Measurements from ENCODE around the gene CHCHD10. TPM values are rescaled to one million over a fixed set of nuclear protein-coding genes. Genes with fewer than 3 reads are reported as not detected.

Gene CHCHD10
- total RNA-seq, 2 experiments from 2014 or later = 197 to 212 TPM

DNA sequence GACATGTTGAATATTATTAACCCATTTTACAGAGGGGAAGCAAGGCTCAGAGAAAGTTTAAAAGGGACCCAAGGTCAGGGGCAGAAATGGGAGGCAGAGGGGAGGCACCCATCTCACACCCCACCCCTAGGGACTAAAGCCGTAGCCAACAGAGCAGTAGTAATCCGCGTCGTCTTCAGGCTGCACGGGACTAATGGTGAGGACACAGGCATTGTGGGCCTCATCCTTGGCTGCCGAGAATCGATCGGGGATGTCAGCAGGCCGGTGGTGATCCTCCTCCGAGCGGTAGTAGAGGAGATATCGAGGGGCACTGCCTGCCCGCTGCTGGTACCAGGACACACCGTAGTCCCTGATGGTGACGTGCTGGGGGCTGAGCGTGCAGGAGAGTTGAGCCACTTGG is 15.0 kb downstream of the CHCHD10 start:
- Mint-ChIP-seq H3K27ac (no peak overlapping the region), H3K4me1 (ENCODE audit: low read depth) (peaks cover 18% of the 10 kb centered on the region), H3K36me3 (ENCODE audit: low read depth) (no peaks in the 10 kb centered on the region), H3K9me3 (no peaks in the 10 kb centered on the region), H3K27me3 (no peaks in the 10 kb centered on the region), H3K4me3 (no peak overlapping the region)
- ChIA-PET CTCF (interaction anchor here (1.0 kb wide), 2 partner anchors 13 to 15 kb away, joined by 3 read pairs; partner anchors contain the start of gene CHCHD10), POLR2A (interaction anchor here (1.0 to 2.7 kb wide), 4 partner anchors 10 to 142 kb away, joined by 3 to 19 read pairs (median 3); partner anchors contain the start of gene C22orf15)
- intact Hi-C loops (cut with micrococcal nuclease) = no loop called here
- ATAC-seq (no peak), DNase-seq (no peak)
- TF ChIP-seq, protein P1, sequence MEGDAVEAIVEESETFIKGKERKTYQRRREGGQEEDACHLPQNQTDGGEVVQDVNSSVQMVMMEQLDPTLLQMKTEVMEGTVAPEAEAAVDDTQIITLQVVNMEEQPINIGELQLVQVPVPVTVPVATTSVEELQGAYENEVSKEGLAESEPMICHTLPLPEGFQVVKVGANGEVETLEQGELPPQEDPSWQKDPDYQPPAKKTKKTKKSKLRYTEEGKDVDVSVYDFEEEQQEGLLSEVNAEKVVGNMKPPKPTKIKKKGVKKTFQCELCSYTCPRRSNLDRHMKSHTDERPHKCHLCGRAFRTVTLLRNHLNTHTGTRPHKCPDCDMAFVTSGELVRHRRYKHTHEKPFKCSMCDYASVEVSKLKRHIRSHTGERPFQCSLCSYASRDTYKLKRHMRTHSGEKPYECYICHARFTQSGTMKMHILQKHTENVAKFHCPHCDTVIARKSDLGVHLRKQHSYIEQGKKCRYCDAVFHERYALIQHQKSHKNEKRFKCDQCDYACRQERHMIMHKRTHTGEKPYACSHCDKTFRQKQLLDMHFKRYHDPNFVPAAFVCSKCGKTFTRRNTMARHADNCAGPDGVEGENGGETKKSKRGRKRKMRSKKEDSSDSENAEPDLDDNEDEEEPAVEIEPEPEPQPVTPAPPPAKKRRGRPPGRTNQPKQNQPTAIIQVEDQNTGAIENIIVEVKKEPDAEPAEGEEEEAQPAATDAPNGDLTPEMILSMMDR (IDR thresholded peaks at IDR 0.05) = no peak

DNA sequence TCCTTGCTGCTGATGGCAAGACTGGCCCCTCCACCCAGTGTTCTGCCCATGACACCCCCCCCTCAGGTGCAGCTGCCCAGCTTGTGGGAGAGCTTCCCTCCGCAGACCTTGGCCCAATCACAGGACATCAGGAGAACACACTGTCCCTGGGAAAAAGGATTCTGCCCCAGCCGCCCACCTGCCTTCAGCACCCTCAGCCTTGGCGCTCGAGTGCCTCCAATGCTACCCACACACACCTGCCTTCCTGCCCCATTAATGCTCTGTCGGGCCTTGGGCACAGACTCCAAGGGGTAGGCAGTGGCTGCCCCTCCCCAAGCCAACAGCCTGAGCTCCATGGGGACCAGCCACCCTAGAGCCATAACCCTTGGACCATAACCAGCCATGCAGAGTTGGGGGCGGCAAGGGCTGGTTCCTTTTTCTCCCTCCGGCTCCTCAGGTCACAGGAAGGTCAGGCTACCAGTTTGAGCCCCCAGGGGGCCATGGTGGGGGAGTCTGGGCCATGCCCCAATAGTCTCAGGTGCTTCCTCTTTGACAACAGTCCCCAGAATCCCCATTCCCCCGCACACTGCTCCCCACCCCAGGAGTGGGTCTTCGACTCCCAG is 15.6 kb downstream of the CHCHD10 start:
- peak overlapping the region; percentile 80 for H3K4me3 Mint-ChIP-seq
- peak overlapping the region; percentile 46 for H3K27ac Mint-ChIP-seq
- H3K27me3 Mint-ChIP-seq = no peaks in the 10 kb centered on the region
- TF ChIP-seq, protein P1 (IDR thresholded peaks at IDR 0.05) = no peak
- peaks cover 18% of the 10 kb centered on the region for H3K4me1 Mint-ChIP-seq (ENCODE audit: low read depth)
- H3K9me3 Mint-ChIP-seq = no peaks in the 10 kb centered on the region
- no peaks in the 10 kb centered on the region for H3K36me3 Mint-ChIP-seq (ENCODE audit: low read depth)
- DNase-seq = no peak
- ATAC-seq = no peak
- POLR2A ChIA-PET = interaction anchor here (0.8 to 2.7 kb wide), 3 partner anchors 11 to 143 kb away, joined by 3 to 19 read pairs (median 3); partner anchors contain the start of gene C22orf15
- intact Hi-C loops (cut with micrococcal nuclease) = no loop called here
- CTCF ChIA-PET = interaction anchor here (1.2 kb wide), 1 partner anchor 13 kb away, joined by 3 read pairs; no protein-coding TSS in a partner anchor

GRCh38 chr22:23751441-23751996 is 16.3 kb downstream of the CHCHD10 start:
- Mint-ChIP-seq H3K27ac (peak overlapping the region; percentile 79), H3K4me1 (ENCODE audit: low read depth) (peaks cover 15% of the 10 kb centered on the region), H3K27me3 (no peaks in the 10 kb centered on the region), H3K4me3 (peak overlapping the region; percentile 80), H3K36me3 (ENCODE audit: low read depth) (no peaks in the 10 kb centered on the region), H3K9me3 (no peaks in the 10 kb centered on the region)
- TF ChIP-seq, protein P1 (IDR thresholded peaks at IDR 0.05) = no peak
- intact Hi-C loops (cut with micrococcal nuclease) = no loop called here
- DNase-seq (peak; percentile 47), ATAC-seq (peak; percentile 20)
- CTCF ChIA-PET = interaction anchor here (1.2 to 1.4 kb wide), 2 partner anchors 14 to 17 kb away, joined by 3 read pairs; no protein-coding TSS in a partner anchor
- POLR2A ChIA-PET = interaction anchor here (0.8 to 2.7 kb wide), 4 partner anchors 8 to 143 kb away, joined by 3 to 19 read pairs (median 4); partner anchors contain the start of gene C22orf15

- CTCF ChIA-PET = interaction anchor here (1.2 to 1.4 kb wide), 2 partner anchors 14 to 18 kb away, joined by 3 read pairs; no protein-coding TSS in a partner anchor
- peak; percentile 90 for DNase-seq
- ATAC-seq = peak; percentile 98
- Mint-ChIP-seq H3K4me1 (ENCODE audit: low read depth) (peaks cover 15% of the 10 kb centered on the region), H3K4me3 (peak within 1 kb of the TSS; percentile 80), H3K27me3 (no peaks in the 10 kb centered on the region), H3K9me3 (no peaks in the 10 kb centered on the region), H3K27ac (peak within 1 kb of the TSS; percentile 79), H3K36me3 (ENCODE audit: low read depth) (peaks cover under 1% of the 10 kb centered on the region)
- TF ChIP-seq, protein P1 (IDR thresholded peaks at IDR 0.05) = no peak
- intact Hi-C loops (cut with micrococcal nuclease) = no loop called here
- POLR2A ChIA-PET = interaction anchor here (0.8 to 2.7 kb wide), 4 partner anchors 9 to 29 kb away, joined by 3 to 19 read pairs (median 4); partner anchors contain the start of gene C22orf15
Measured at GRCh38 chr22:23750714-23751440, 16.9 kb downstream of the CHCHD10 start, which contains the start of gene ZNF70. Gene ZNF70, minus strand, starts transcription at chr22:23751112. Its CDS starts 5,972 bp downstream, at chr22:23745140.
